Activated naive CD4-positive, alpha-beta T cell treated with anti-CD3 and anti-CD28 coated beads, Interleukin-2, amount 50 U/mL, for 72 hours (primary cell): ENCODE results near the gene SNX25. TPM values are rescaled to one million over a fixed set of nuclear protein-coding genes. Genes with fewer than 3 reads are reported as not detected.

Experiments
- ATAC-seq, 2 donors: fragments of 150-1000 bp; cut with Tn5 transposase; 2 replicates each; pipeline ENCODE4 v1.10.0; 2021; ENCODE audit warnings: mild to moderate bottlenecking in 2 of 2, moderate library complexity in 2 of 2
- DNase-seq, 2 donors: peaks; one replicate each; pipeline ENCODE4 v3.0.0; 2021 to 2022; ENCODE audit warnings: low spot score in 2 of 2
- H3K27ac Mint-ChIP-seq, 2 donors: one replicate each; pipeline ENCODE4 v1.8.0; 2022; ENCODE audit warnings: mild to moderate bottlenecking in 2 of 2, mixed read lengths in 2 of 2
- H3K36me3 Mint-ChIP-seq, 2 donors: one replicate each; pipeline ENCODE4 v1.8.0; 2022; ENCODE audit warnings: mixed read lengths in 2 of 2
- H3K9me3 Mint-ChIP-seq, 2 donors: one replicate each; pipeline ENCODE4 v1.8.0; 2022; ENCODE audit warnings: mixed read lengths in 2 of 2
- total RNA-seq, 2 donors: library from RNA; stranded (reverse); gene quantifications; one replicate each; pipeline ENCODE4 v1.2.3, GENCODE V29; 2022

SNX25 gene
- total RNA-seq, 2 donors from 2014 or later = 9.8 to 19.9 TPM

DNA sequence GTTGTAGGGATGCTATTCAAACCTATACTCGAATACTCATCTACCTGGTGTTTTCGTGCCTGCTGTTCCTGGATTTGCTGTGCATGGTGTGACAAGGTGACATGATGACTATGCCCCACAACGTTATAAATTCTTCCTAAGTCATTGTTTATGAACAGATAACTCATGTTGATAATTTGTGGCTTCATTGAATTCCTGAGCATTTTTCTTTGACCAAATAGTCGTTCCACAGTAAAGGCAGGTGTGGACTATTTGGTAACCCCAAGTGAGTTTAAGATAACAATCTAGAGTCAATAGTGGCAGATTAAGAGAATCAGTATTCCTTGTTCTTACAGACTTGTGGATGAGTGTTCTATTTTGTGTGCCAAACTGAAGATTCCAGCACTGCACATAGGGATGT is 59.9 kb downstream of the SNX25 start:
- no peak for ATAC-seq
- H3K27ac Mint-ChIP-seq = no peak overlapping the region
- DNase-seq = no peak
- H3K9me3 Mint-ChIP-seq = no peaks in the 10 kb centered on the region
- H3K36me3 Mint-ChIP-seq = peaks cover 0 to 7% of the 10 kb centered on the region in 2 donors

GRCh38 chr4:185270037-185270436 is 60.6 kb downstream of the SNX25 start:
- ATAC-seq (no peak), DNase-seq (no peak)
- Mint-ChIP-seq H3K27ac (no peak overlapping the region), H3K36me3 (peaks cover 0 to 7% of the 10 kb centered on the region in 2 donors), H3K9me3 (no peaks in the 10 kb centered on the region)

DNA sequence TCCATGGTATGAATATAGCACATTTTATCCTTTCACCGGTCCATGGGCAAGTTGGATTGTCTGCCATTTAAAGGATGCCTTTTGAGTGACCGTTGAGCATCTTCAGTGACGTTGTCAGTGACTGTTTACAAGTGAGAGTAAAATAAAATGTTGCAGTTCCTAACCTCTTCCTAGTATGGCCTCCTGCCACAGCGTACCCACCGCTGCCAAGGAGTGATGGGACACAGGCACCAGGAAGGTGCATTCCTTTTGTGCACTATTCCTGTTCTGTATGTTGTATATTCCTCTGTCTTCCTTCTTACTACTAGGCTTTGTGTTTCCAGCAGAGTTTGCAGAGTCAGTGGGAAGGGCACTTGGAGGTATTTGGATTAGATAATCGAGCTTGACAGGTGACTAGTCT is 61.5 kb downstream of the SNX25 start:
- Mint-ChIP-seq H3K9me3 (no peaks in the 10 kb centered on the region), H3K36me3 (peaks cover 0 to 7% of the 10 kb centered on the region in 2 donors), H3K27ac (no peak overlapping the region)
- DNase-seq (no peak), ATAC-seq (no peak)

DNA sequence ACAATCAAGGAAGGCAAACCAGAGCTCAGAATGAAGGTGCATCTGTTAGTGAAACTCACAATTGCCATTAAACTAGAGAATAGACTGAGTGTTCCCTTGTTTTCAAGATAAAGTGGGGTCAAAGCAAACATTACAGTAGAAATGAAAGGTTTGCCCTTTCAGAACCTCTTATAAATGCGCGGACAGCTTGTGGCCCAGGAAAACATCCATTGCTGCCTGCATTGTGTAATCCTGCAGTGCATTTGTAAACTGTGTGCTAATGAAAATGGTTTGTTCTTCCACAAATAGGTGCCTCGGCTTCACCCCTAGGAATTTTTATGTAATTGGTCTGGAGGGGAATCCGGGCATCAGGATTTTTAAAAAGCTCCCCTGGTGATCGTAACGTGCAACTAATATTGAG is 62.8 kb downstream of the SNX25 start:
- Mint-ChIP-seq H3K27ac (no peak overlapping the region), H3K36me3 (peaks cover 0 to 7% of the 10 kb centered on the region in 2 donors), H3K9me3 (no peaks in the 10 kb centered on the region)
- no peak for DNase-seq
- no peak for ATAC-seq

- ATAC-seq = no peak
- DNase-seq = no peak
- Mint-ChIP-seq H3K9me3 (no peaks in the 10 kb centered on the region), H3K36me3 (peaks cover 0 to 7% of the 10 kb centered on the region in 2 donors), H3K27ac (no peak overlapping the region)
Observed at GRCh38 chr4:185275501-185275900, 66.1 kb downstream of the SNX25 start.

DNA sequence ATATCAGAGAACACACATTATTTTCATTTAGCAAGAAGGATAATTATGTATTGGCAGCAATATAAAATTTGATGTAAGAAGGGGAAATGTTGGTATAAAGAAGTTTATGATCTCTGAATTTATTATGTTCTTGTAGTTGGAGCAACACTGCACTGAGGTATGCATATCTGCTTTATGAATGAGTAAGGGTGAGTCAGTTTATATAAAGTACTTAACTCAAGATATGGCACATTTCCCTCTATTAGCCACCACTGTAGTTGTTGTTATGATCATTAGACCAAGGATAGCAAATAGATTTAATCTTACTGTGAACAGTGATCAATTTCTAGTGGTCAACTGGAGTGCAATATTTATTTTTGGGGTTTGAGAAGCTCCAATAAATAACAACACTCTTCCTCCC is 66.6 kb downstream of the SNX25 start:
- peak overlapping the region in 1 of 2 donors; percentile 32 for H3K27ac Mint-ChIP-seq
- no peak for ATAC-seq
- H3K9me3 Mint-ChIP-seq = no peaks in the 10 kb centered on the region
- no peak for DNase-seq
- peaks cover 0 to 4% of the 10 kb centered on the region in 2 donors for H3K36me3 Mint-ChIP-seq

DNA sequence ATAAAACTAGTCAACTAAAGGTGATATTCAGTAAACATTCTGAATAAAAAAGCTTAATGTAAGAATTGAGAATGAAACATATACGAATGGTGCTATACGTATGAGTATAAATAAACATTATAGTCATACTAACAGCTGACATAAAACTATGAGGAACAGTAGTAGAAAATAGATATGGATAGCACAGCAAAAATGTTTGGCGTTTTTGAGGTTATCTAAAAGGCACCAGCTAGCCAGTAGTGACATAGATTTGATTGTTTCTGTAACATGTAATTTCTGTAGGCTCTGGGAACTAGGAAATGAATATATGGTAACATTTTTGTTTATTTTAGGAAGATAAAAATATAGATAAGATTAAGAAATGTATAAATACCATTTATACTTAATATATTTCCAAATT is 69.3 kb downstream of the SNX25 start:
- DNase-seq = no peak
- no peak for ATAC-seq
- Mint-ChIP-seq H3K27ac (no peak overlapping the region), H3K9me3 (no peaks in the 10 kb centered on the region), H3K36me3 (no peaks in the 10 kb centered on the region)

- Mint-ChIP-seq H3K9me3 (no peaks in the 10 kb centered on the region), H3K27ac (no peak overlapping the region), H3K36me3 (no peaks in the 10 kb centered on the region)
- ATAC-seq (peak in 1 of 2 donors; percentile 53), DNase-seq (no peak)
Observed at GRCh38 chr4:185280608-185281007, 71.2 kb downstream of the SNX25 start.

GRCh38 chr4:185282968-185283367 is 73.6 kb downstream of the SNX25 start:
- ATAC-seq = no peak
- Mint-ChIP-seq H3K36me3 (no peaks in the 10 kb centered on the region), H3K9me3 (no peaks in the 10 kb centered on the region)

GRCh38 chr4:185283723-185284122 is 74.3 kb downstream of the SNX25 start:
- DNase-seq (no peak), ATAC-seq (no peak)
- H3K27ac Mint-ChIP-seq = no peak overlapping the region
- peaks cover 0 to 3% of the 10 kb centered on the region in 2 donors for H3K36me3 Mint-ChIP-seq
- no peaks in the 10 kb centered on the region for H3K9me3 Mint-ChIP-seq

More at GRCh38 chr4:185282968-185283367, 73.6 kb downstream of the SNX25 start:
- DNase-seq = no peak
- no peak overlapping the region for H3K27ac Mint-ChIP-seq

DNA sequence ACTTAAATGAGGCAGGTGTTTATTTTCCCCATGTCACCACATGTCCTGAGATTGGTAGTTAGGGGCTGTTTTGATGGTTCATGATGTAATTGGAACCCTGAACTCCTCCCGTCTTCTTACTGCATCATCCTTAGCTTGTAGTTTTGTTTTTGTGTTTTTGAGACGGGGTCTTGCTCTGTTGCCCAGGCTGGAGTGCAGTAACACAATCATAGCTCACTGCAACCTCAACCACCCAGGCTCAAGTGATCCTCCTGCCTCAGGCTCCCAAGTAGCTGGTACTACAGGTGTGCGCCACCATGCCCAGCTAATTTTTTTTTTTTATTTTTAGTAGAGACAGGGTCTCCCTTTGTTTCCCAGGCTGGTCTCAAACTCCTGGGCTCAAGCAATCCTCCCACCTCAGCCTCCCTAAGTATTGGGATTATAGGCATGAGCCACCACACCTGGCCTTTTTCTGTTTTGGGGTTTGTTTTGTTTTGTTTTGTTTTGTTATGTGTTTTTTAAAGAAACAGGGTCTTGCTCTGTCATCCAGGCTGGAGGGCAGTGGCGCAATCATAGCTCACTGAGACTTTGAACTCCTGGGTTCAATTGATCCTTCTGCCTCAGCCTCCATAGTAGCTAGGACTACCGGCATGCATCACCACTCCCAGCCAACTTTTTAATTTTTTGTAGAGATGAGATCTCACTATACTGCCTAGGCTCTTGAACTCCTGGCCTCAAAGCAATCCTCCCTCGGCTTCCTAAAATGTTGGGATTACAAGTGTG is 76.4 kb downstream of the SNX25 start:
- Mint-ChIP-seq H3K27ac (no peak overlapping the region), H3K9me3 (no peaks in the 10 kb centered on the region), H3K36me3 (peaks cover 0 to 6% of the 10 kb centered on the region in 2 donors)
- no peak for DNase-seq
- ATAC-seq = no peak

- DNase-seq (no peak), ATAC-seq (no peak)
- H3K27ac Mint-ChIP-seq = no peak overlapping the region
- peaks cover 0 to 6% of the 10 kb centered on the region in 2 donors for H3K36me3 Mint-ChIP-seq
- H3K9me3 Mint-ChIP-seq = no peaks in the 10 kb centered on the region
Observed at GRCh38 chr4:185286571-185286970, 77.2 kb downstream of the SNX25 start.

DNA sequence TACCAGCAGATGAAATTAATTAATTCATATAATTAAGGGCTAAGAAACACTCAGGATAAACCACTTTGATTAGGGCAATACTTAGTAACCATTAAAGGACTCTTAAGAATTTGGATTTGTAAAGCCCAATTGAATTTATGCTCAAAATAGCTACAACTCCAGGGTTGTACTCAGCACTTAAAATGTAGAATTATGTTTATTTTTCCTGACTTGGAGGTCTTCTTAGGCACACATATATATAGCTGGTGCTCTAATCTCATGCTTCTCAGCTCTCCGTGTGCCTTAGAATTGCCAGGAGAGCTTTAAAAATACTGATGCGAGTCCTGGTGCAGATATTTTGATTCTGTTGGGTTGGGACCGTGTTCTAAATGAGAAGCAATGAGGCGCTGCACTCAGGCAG is 77.6 kb downstream of the SNX25 start:
- DNase-seq = no peak
- ATAC-seq = no peak
- Mint-ChIP-seq H3K9me3 (no peaks in the 10 kb centered on the region), H3K27ac (no peak overlapping the region), H3K36me3 (peaks cover 0 to 10% of the 10 kb centered on the region in 2 donors)

DNA sequence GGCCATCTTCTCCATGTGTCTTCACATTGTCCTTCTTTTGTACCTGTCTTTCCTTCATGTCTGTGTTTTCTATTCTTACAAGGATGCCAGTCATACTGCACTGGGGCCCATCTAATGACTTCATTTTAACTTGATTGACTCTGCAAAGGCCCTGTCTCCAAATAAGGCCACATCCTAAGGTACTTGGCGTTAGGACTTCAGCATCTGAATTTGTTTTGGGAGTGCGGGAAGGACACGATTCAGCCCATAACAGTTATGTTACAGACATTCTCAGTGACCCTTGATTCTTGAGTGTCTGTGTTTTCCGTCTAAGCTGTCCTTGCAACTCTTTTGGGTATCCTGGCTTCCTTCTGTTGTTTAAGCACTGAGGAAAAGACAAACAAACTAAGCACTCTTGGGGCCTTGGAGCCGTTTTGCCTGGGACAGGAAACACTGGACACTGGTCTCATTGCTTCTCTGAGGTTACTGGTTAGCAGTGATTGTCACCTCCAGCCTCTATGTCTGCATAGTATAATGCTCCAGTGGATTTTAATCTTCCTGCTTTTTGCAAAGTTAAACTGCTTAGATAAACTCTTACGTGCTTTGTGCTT is 80.7 kb downstream of the SNX25 start:
- no peak overlapping the region for H3K27ac Mint-ChIP-seq
- no peak for ATAC-seq
- H3K9me3 Mint-ChIP-seq = no peaks in the 10 kb centered on the region
- DNase-seq = no peak
- peaks cover 0 to 13% of the 10 kb centered on the region in 2 donors for H3K36me3 Mint-ChIP-seq

GRCh38 chr4:185290656-185291055 is 81.3 kb downstream of the SNX25 start:
- ATAC-seq (no peak), DNase-seq (no peak)
- no peaks in the 10 kb centered on the region for H3K9me3 Mint-ChIP-seq
- peaks cover 0 to 13% of the 10 kb centered on the region in 2 donors for H3K36me3 Mint-ChIP-seq
- H3K27ac Mint-ChIP-seq = no peak overlapping the region

DNA sequence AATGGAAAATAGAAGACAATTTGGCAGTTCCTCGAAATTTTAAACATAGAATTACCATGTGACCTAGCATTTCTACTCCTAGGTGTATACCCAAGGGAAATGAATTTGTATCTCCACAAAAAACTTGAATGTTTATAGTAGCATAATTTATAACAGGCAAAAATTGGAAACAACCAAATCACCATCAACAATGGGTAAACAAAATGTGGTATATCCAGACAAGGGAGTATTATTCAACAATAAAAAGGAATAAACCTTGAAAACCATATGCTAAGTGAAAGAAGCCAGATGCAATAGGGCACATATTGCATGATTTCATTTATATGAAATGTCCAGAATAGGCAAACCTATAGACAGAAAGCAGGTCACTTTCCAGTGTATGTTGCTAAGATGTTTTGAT is 83.8 kb downstream of the SNX25 start:
- ATAC-seq (no peak), DNase-seq (no peak)
- H3K36me3 Mint-ChIP-seq = peaks cover 0 to 13% of the 10 kb centered on the region in 2 donors
- no peaks in the 10 kb centered on the region for H3K9me3 Mint-ChIP-seq
- H3K27ac Mint-ChIP-seq = no peak overlapping the region

GRCh38 chr4:185296665-185297460 is 87.5 kb downstream of the SNX25 start:
- ATAC-seq (no peak), DNase-seq (no peak)
- Mint-ChIP-seq H3K36me3 (peaks cover 0 to 5% of the 10 kb centered on the region in 2 donors), H3K9me3 (no peaks in the 10 kb centered on the region), H3K27ac (no peak overlapping the region)
